Upper lobe of left lung (tissue), 4 donors: ENCODE measurements around the gene HKDC1.

Experiments
- CTCF ChIP-seq, 6 experiments: fragments of 450-650 bp in 4 of 6; fragments of 200-600 bp in 2 of 6; sonication (generic) in 2 of 6; IDR thresholded peaks; one replicate each; pipeline ENCODE4 v1.5.1; 2016 to 2019; ENCODE audit warnings: antibody characterized with exemption in 6 of 6
- EP300 ChIP-seq, 4 donors: sonication (generic); formaldehyde crosslinking; IDR thresholded peaks; one replicate each; pipeline ENCODE4 v1.5.1; 2017; ENCODE audit warnings: antibody characterized with exemption in 4 of 4, control low read depth in 2 of 4
- POLR2A ChIP-seq, 4 donors: fragments of 450-650 bp; IDR thresholded peaks; one replicate each; pipeline ENCODE4 v1.5.1; 2016 to 2017; ENCODE audit warnings: antibody characterized with exemption in 4 of 4, mild to moderate bottlenecking in 2 of 4
- POLR2AphosphoS5 ChIP-seq, 2 donors: sonication (generic); formaldehyde crosslinking; IDR thresholded peaks; one replicate each; pipeline ENCODE4 v1.5.1; 2017; ENCODE audit warnings: antibody characterized with exemption in 2 of 2

DNA sequence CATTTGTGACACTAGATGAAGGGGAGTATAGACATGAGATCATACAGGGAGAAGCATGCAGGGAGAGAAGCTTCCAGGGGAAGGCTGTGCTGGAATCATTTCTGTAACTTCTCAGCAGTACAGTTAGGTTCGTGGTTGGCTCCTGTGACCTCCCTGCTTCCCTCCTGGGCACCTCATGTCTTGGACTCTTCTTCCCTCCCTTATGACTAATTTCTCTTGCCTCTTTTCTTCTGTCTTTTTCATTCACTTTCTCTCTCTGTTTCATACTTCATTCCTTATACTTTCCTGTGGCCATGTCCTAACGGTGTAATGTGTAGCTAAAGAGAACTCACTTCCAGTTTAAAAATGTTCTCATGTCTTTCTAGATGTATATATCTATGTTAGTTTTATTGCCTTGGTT, 19.1 kb upstream of the HKDC1 start:
- no peak for TF ChIP-seq CTCF (IDR thresholded peaks at IDR 0.05)
- TF ChIP-seq EP300 (IDR thresholded peaks at IDR 0.05) = no peak
- no peak for TF ChIP-seq POLR2AphosphoS5 (IDR thresholded peaks at IDR 0.05)
- TF ChIP-seq POLR2A (IDR thresholded peaks at IDR 0.05) = no peak
